Astrocyte (in vitro differentiated cells and primary cell): Measurements from ENCODE around the gene CLDN19. TPM values are rescaled to one million over a fixed set of nuclear protein-coding genes. Genes with fewer than 3 reads are reported as not detected.

Experiments
- DNase-seq: peaks from one replicate; pipeline ENCODE4 v3.0.0-alpha.2; 2010; ENCODE audit warnings: low read depth
- FAIRE-seq: peaks from 2 replicates; lab custom pipeline; 2011; peaks lifted over from hg19 to GRCh38; lab: Jason Lieb, UNC
- H2AFZ ChIP-seq: 2 replicates; pipeline ENCODE4 v1.6.0; 2012; ENCODE audit warnings: low read depth, low read length, inconsistent platforms
- H3K27ac ChIP-seq: 2 replicates; pipeline ENCODE4 v1.5.1; 2011; ENCODE audit warnings: low read depth, low read length, inconsistent platforms
- H3K27me3 ChIP-seq: 2 replicates; pipeline ENCODE4 v1.6.0; 2011; ENCODE audit warnings: low read length, inconsistent platforms; ENCODE audit not compliant: insufficient read depth
- H3K36me3 ChIP-seq: 2 replicates; pipeline ENCODE4 v1.5.1; 2011; ENCODE audit warnings: low read length, inconsistent platforms; ENCODE audit not compliant: insufficient read depth
- H3K4me1 ChIP-seq: 2 replicates; pipeline ENCODE4 v1.5.1; 2011; ENCODE audit warnings: low read length, inconsistent platforms; ENCODE audit not compliant: insufficient read depth
- H3K4me2 ChIP-seq: 2 replicates; pipeline ENCODE4 v1.6.0; 2012; ENCODE audit warnings: low read length, inconsistent platforms
- H3K4me3 ChIP-seq: 2 replicates; pipeline ENCODE4 v1.5.1; 2011; ENCODE audit warnings: low read depth, mild to moderate bottlenecking, low read length, inconsistent platforms; ENCODE audit not compliant: insufficient read depth
- H3K79me2 ChIP-seq: 2 replicates; pipeline ENCODE4 v1.6.0; 2012; ENCODE audit warnings: mild to moderate bottlenecking, low read length, inconsistent platforms; ENCODE audit not compliant: insufficient read depth
- H3K9ac ChIP-seq: 2 replicates; pipeline ENCODE4 v1.6.0; 2012; ENCODE audit warnings: mild to moderate bottlenecking, low read length, inconsistent platforms
- H3K9me3 ChIP-seq: 2 replicates; pipeline ENCODE4 v1.5.1; 2012; ENCODE audit warnings: low read depth, mild to moderate bottlenecking, low read length, inconsistent platforms; ENCODE audit not compliant: insufficient read depth
- H4K20me1 ChIP-seq: 2 replicates; pipeline ENCODE4 v1.6.0; 2012; ENCODE audit warnings: low read length, inconsistent platforms; ENCODE audit not compliant: insufficient read depth
- H3K27ac Mint-ChIP-seq: one replicate; pipeline ENCODE4 v1.8.0; 2021; ENCODE audit warnings: mild to moderate bottlenecking, mixed read lengths; ENCODE audit not compliant: unreplicated experiment
- H3K27me3 Mint-ChIP-seq: one replicate; pipeline ENCODE4 v1.8.0; 2021; ENCODE audit warnings: low read depth, mixed read lengths; ENCODE audit not compliant: unreplicated experiment
- H3K36me3 Mint-ChIP-seq: one replicate; pipeline ENCODE4 v1.8.0; 2021; ENCODE audit warnings: low read depth, mixed read lengths; ENCODE audit not compliant: unreplicated experiment
- H3K4me1 Mint-ChIP-seq: one replicate; pipeline ENCODE4 v1.8.0; 2021; ENCODE audit warnings: low read depth, mixed read lengths; ENCODE audit not compliant: unreplicated experiment
- H3K4me3 Mint-ChIP-seq: one replicate; pipeline ENCODE4 v1.8.0; 2021; ENCODE audit warnings: mild to moderate bottlenecking, moderate library complexity, mixed read lengths; ENCODE audit not compliant: unreplicated experiment
- H3K9me3 Mint-ChIP-seq: one replicate; pipeline ENCODE4 v1.8.0; 2021; ENCODE audit warnings: mild to moderate bottlenecking, mixed read lengths; ENCODE audit not compliant: unreplicated experiment
- EZH2 ChIP-seq: IDR thresholded peaks from 2 replicates; pipeline ENCODE4 v1.6.1; 2012; ENCODE audit warnings: mild to moderate bottlenecking, low read length, inconsistent platforms; ENCODE audit not compliant: insufficient read depth
- total RNA-seq: library from RNA; stranded (reverse); gene quantifications from 2 replicates; pipeline ENCODE4 v1.2.1, GENCODE V29; 2021
- TF ChIP-seq, protein P1 (sequence below): IDR thresholded peaks from 2 replicates; pipeline ENCODE4 v1.5.1; 2011; ENCODE audit warnings: low read depth, mild to moderate bottlenecking, inconsistent platforms, low read length, moderate library complexity; ENCODE audit not compliant: insufficient read depth

Gene CLDN19
- total RNA-seq, 1 donor from 2014 or later, result 0.11 TPM

DNA sequence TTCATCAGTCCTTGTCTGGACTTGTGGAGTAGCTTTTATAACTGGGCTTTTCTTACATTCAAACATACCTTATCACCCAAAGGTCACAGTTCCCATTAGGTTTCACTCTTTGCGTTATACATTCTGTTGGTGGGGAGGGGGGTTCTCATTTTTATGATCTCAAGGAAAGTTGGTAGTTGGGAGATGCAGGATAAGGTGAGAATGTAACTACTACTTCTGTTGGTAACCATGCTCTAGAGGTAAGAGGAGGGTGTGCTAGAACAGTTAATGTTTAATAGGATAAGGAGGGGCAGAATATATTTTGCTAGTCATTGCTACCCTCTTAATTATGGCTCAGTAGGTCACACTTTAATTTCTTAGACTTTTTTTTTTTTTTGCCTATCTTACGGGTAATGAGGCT, 47.1 kb downstream of the CLDN19 start:
- no peak overlapping the region for H3K9ac ChIP-seq
- no peak overlapping the region for H3K27ac Mint-ChIP-seq
- TF ChIP-seq EZH2, result no peak
- TF ChIP-seq, protein P1, sequence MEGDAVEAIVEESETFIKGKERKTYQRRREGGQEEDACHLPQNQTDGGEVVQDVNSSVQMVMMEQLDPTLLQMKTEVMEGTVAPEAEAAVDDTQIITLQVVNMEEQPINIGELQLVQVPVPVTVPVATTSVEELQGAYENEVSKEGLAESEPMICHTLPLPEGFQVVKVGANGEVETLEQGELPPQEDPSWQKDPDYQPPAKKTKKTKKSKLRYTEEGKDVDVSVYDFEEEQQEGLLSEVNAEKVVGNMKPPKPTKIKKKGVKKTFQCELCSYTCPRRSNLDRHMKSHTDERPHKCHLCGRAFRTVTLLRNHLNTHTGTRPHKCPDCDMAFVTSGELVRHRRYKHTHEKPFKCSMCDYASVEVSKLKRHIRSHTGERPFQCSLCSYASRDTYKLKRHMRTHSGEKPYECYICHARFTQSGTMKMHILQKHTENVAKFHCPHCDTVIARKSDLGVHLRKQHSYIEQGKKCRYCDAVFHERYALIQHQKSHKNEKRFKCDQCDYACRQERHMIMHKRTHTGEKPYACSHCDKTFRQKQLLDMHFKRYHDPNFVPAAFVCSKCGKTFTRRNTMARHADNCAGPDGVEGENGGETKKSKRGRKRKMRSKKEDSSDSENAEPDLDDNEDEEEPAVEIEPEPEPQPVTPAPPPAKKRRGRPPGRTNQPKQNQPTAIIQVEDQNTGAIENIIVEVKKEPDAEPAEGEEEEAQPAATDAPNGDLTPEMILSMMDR, result no peak
- H3K4me3 Mint-ChIP-seq, result no peak overlapping the region
- no peak overlapping the region for H3K27ac ChIP-seq
- no peak overlapping the region for H3K4me3 ChIP-seq
- H3K4me1 ChIP-seq, result peaks cover 2% of the 10 kb centered on the region
- H3K4me1 Mint-ChIP-seq, result peaks cover 27% of the 10 kb centered on the region
- peaks cover 98% of the 10 kb centered on the region for H4K20me1 ChIP-seq
- DNase-seq (no peak), FAIRE-seq (no peak)
- peaks cover 36% of the 10 kb centered on the region for H3K36me3 ChIP-seq
- H2AFZ ChIP-seq, result no peak overlapping the region
- no peaks in the 10 kb centered on the region for H3K9me3 ChIP-seq
- no peak overlapping the region for H3K4me2 ChIP-seq
- no peaks in the 10 kb centered on the region for H3K9me3 Mint-ChIP-seq
- peaks cover 98% of the 10 kb centered on the region for H3K79me2 ChIP-seq
- no peaks in the 10 kb centered on the region for H3K27me3 Mint-ChIP-seq
- H3K36me3 Mint-ChIP-seq, result peaks cover 3% of the 10 kb centered on the region
- H3K27me3 ChIP-seq, result no peaks in the 10 kb centered on the region

DNA sequence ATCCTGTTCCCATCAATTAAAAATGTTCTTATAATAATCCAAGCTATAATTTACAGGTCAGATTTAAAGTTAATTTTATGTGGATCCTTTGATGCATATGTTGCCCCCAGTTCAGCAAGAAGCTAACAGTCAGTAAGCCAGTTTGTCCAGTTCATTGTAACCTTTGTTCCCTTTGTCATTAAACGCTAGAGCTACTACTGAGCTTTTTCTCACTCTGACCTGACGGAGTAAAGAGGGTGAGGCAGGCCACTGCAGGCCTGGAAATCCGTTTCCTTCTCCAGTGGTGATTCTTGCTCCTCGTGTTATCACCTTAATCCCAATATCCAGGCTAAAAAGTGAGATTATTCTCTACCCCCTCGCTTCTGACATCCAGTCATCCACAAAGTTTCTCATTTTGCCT, 47.6 kb downstream of the CLDN19 start:
- no peak overlapping the region for H3K27ac ChIP-seq
- no peak overlapping the region for H2AFZ ChIP-seq
- Mint-ChIP-seq H3K9me3 (no peaks in the 10 kb centered on the region), H3K36me3 (peaks cover 6% of the 10 kb centered on the region), H3K27me3 (no peaks in the 10 kb centered on the region), H3K27ac (no peak overlapping the region), H3K4me3 (no peak overlapping the region), H3K4me1 (peaks cover 30% of the 10 kb centered on the region)
- H3K9me3 ChIP-seq, result no peaks in the 10 kb centered on the region
- no peak overlapping the region for H3K9ac ChIP-seq
- H3K27me3 ChIP-seq, result no peaks in the 10 kb centered on the region
- H3K79me2 ChIP-seq, result peaks cover 99% of the 10 kb centered on the region
- H3K4me1 ChIP-seq, result peaks cover 2% of the 10 kb centered on the region
- H3K4me2 ChIP-seq, result no peak overlapping the region
- peaks cover 99% of the 10 kb centered on the region for H4K20me1 ChIP-seq
- no peak for TF ChIP-seq EZH2
- TF ChIP-seq, protein P1, result no peak
- FAIRE-seq (no peak), DNase-seq (no peak)
- peaks cover 36% of the 10 kb centered on the region for H3K36me3 ChIP-seq
- no peak overlapping the region for H3K4me3 ChIP-seq

DNA sequence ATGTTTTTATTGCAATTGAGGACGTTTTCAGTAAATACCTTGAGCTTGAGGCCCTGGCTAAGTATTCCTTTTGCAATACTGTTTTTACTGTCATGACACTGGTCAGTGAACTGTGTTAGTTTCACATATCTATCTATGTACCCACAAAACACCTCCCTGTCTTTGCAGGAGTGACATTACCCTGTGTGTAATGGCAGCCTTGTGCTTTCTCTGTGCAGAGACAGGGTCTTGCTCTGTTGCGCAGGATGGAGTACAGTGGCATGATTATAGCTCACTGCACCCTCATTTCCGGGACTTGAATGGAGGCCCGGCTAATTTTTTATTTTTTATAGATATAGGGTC, 48.9 kb downstream of the CLDN19 start:
- Mint-ChIP-seq H3K9me3 (no peaks in the 10 kb centered on the region), H3K27ac (no peak overlapping the region), H3K4me3 (no peak overlapping the region), H3K27me3 (no peaks in the 10 kb centered on the region), H3K36me3 (peaks cover 3% of the 10 kb centered on the region), H3K4me1 (peaks cover 38% of the 10 kb centered on the region)
- Histone ChIP-seq H3K27ac (no peak overlapping the region), H3K4me1 (peaks cover 2% of the 10 kb centered on the region), H3K27me3 (no peaks in the 10 kb centered on the region), H3K4me3 (no peak overlapping the region), H3K4me2 (no peak overlapping the region), H4K20me1 (peaks cover 100% of the 10 kb centered on the region), H3K9me3 (no peaks in the 10 kb centered on the region), H3K79me2 (peaks cover 100% of the 10 kb centered on the region), H2AFZ (no peak overlapping the region), H3K36me3 (peaks cover 31% of the 10 kb centered on the region), H3K9ac (no peak overlapping the region)
- FAIRE-seq, result no peak
- DNase-seq, result no peak
- TF ChIP-seq EZH2, result no peak
- TF ChIP-seq, protein P1, result no peak
